Ramos (cell line): Measurements from ENCODE around the gene RFLNA.

Source experiments
- in situ Hi-C: fragments of 300-500 bp; cut with MboI; formaldehyde crosslinking; loops from one replicate; pipeline ENCODE4 v1.14.3; 2022; ENCODE audit warnings: low sequenced_read_pairs; ENCODE audit not compliant: unreplicated experiment

The RFLNA gene

DNA sequence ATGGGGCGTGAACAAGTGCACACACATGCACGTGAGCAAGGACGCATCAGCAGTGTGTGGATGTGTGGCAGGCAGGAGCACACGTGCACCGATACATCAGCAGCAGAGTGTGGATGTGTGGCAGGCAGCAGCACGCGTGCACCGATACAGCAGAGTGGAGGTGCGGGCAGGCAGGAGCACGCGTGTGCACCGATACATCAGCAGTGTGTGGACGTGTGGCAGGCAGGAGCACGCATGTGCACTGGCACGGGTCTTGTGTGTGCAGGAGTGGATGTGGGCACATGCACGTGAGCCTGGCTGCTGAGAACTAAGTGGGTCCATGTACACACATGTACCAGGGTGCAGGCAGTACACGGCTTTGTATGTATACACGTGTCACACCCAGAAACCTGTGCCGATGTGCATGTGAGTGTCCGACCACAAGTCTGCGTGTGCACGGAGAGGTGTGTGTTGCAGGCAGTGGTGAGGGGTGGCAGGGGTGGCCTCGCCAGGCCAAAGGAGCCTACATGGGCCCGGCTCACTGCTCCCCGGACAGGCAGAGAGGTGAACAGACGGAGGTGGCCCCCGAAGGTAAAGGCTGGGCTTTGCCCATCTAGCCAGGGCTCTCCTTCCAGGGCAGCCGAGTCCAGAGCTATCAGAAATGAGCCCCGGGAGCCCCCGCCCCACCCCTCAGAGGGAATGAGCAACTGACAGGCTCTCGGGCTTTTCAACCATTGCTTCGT, 53.9 kb downstream of the RFLNA start:
- in situ Hi-C loops = no loop called here

DNA sequence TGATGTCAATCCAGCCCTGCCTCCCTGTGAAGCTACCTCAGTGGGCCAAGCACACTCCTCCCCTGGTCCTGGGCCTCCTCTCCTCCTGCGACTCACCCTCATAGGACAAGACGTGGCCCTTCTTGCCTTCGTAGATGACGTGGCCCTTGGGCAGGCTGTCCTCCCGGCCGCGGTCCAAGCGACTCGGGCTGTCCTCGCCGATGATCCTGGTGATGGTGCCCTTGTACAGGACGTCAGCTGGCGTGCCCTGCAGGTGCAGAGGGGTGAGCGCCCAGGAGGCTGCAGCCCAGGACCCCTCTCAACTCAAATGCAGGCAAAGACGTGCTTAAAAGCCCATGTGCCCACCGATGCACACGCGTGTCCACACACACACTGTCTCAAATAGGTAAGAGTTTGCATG, 55.6 kb downstream of the RFLNA start:
- in situ Hi-C loops = no loop called here

GRCh38 chr12:124351422-124351821, 56.5 kb downstream of the RFLNA start:
- in situ Hi-C loops = no loop called here

GRCh38 chr12:124352257-124352656, 57.4 kb downstream of the RFLNA start:
- in situ Hi-C loops = no loop called here

- in situ Hi-C loops = no loop called here
These were observed 57.9 kb downstream of the RFLNA start for GRCh38 chr12:124352839-124353238.

- in situ Hi-C loops = no loop called here
These were observed 59.5 kb downstream of the RFLNA start for GRCh38 chr12:124354400-124354799.

DNA sequence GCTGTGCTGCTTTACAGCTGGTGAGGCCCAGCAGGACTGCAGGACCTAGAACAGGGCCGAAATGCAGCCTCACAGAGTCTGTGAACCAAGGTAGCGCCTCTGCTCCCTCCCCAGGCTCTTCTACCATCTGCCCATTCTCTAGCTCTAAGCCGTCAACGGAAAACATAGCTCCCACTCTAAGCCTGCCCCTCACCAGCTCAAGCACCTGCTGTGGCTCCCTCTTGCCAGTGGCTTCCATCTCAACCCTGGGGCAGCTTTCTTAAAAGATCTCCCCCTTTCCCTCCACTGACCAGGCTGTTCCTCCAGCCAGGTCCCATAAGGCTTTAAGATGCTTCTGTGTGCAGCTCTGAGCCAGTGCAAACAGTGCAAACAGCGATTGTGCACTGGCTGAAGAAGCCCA, 61.3 kb downstream of the RFLNA start:
- in situ Hi-C loops = no loop called here

DNA sequence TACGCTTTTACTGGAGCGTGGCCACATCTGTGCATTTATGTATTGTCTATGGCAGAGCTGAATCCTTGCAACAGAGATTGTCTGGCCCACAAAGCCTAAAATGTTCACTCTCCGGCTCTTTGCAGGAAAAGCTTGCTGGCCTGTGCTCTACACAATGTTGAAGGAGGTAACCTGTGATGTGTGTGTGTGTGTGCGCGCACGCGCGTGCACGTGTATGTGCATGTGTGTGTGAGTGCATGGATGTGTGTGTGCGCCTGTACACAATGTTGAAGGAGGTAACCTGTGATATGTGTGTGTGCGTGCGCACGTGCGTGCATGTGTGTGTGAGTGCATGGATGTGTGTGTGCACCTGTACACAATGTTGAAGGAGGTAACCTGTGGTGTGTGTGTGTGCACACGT, 62.7 kb downstream of the RFLNA start:
- in situ Hi-C loops = no loop called here

GRCh38 chr12:124358572-124358971, 63.7 kb downstream of the RFLNA start:
- in situ Hi-C loops = no loop called here

DNA sequence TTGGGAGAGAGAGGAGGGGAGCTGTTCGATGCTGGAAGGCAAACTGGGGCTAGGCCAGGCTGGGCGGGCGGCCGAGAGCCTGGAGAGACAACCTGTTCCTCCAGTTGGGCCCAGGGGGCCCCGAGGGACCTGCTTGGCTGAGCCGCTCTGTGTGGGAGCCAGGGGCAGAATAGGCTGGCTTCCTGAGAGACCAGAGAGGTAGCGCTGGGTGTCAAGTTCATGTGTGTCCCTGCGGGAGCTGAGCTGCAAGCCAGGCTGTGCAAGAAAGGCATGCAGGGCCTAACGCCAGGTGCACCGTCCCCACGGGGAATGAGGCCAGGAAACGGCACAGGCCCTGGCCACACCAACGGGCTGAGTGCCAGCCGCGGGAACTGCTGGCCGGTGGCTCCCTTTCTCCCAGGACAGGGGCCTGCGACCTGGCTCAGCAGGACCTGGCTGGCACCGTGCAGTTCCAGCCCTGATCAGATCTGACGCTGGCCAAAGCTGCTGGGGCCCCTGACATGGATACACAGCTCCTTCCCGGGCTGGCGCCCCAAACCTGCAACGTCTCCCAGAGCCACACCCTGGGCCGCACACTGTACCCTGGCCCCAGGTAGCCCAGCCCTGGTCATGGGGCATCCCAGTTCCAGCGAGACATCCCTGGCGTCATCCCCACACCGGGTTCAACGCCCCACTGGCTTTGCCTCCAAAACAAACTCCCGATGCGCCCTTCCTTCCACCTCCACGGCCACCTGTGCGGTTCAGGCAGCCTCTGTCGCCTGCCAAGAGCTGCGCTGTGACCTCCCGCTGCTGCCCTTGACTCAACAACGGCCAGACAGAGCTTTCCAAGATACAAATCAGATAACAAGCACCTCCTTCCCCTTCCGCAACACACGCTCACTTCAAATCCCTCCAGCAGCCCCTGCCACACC, 65.0 kb downstream of the RFLNA start:
- in situ Hi-C loops = no loop called here

DNA sequence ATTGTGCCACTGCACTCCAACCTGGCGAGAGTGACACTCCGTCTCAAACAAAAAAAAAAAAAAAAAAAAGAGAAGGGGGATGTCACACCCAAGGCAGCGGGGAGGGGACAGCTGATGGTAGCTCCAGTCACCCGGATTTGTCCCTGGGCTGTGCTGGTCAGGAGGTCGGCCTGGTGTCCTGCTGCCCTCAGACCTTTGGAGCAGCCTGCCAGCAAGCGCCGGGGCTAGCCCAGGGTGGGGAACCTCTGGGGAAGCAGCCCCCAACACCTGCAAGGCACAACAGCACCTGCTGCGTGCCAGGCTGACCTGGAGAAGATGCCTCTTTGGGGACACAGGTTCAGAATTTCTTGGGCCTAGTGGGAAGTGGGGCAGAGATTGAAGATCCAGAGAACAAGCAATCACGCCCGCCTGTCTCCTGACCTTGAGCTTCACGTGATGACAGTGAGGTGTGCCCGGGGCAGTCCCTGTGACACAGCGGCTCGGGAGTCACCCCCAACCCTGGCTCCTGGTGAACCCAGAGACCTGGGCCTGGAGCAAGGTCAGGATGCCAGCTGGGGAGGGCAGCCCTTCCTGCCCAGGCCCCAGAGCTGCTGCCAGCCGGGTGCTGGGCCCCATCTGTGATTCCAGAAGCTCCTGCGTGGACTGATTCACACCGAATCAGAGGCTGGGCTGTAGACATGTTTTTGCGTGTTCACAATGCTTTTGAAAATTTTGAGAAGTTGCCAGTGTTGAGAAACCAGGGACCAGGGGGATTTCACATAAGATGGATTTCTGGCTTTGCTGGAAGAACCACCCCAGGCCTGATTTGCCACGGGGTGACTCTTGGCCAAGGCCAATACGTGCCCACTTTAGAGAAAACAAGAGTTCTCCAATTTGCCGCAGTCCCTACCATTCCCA, 66.4 kb downstream of the RFLNA start:
- in situ Hi-C loops = no loop called here

- in situ Hi-C loops = no loop called here
These were observed 67.1 kb downstream of the RFLNA start for GRCh38 chr12:124361996-124362395.

DNA sequence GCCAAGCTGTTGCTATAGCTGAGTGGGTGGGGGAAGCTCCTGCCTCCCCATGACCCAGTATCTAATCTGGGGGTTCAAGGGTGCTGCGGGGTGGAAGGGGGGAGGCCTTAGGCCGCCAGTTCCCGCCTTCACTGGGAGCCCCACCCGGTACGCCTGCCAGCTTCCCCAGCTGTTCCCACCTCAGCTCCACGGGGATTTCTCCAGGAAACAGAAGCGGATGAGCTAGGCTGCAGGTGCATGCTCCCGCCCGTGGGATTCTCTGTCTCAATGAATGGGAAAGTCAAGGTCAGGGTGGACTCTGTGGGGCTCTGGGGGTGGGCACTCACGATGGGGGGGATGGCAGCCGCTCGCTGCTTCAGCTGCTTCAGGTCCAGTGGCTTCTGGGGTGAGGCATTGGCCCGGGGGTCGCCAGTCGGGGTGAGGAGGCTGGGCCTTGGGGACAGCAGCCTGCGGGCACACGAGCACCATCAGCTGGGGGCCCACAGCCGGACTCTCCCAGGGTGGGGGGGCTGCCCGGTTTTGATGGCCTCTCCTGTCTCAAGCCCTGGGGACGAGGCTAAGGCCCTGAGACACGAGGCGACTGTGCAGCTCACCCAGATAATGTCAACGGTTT, 68.6 kb downstream of the RFLNA start:
- in situ Hi-C loops = no loop called here

GRCh38 chr12:124364543-124364942, 69.7 kb downstream of the RFLNA start:
- in situ Hi-C loops = no loop called here
